ENCODE data around the gene RSAD2. TPM values are rescaled to one million over a fixed set of nuclear protein-coding genes. Genes with fewer than 3 reads are reported as not detected.
A peak's percentile ranks its signal among the peaks of the same experiment; 100 is the strongest.

Gene RSAD2
- total and polyA plus RNA-seq, 2 experiments from 2014 or later: 0.10 TPM; not detected in 1

- TF ChIP-seq REST (IDR thresholded peaks at IDR 0.05; ENCODE audit: unreplicated experiment) (no peak), CREB1 (CRISPR knock-in tag; IDR thresholded peaks at IDR 0.05; ENCODE audit: low read depth) (no peak), ZNF114 (CRISPR knock-in tag; IDR thresholded peaks at IDR 0.05) (no peak)
Measured at GRCh38 chr2:6916736-6917070, 39.1 kb downstream of the RSAD2 start (continued).

- Mint-ChIP-seq H3K4me3 (peak within 1 kb of the TSS; percentile 73), H3K4me1 (peaks cover 30% of the 10 kb centered on the region), H3K27me3 (ENCODE audit: insufficient read depth, low read depth, poor library complexity) (peaks cover 11% of the 10 kb centered on the region), H3K27ac (no peak within 1 kb of the TSS), H3K9me3 (peaks cover 9% of the 10 kb centered on the region; the same call in 2 of the 3 replicates), H3K36me3 (ENCODE audit: low read depth) (peaks cover 4% of the 10 kb centered on the region)
- no peaks in the 10 kb centered on the region for H3F3A ChIP-seq (replicated peaks; ENCODE audit: low read depth)
- H3K4me3 ChIP-seq: peak within 1 kb of the TSS; percentile 67
- TF ChIP-seq POLR2AphosphoS5 (IDR thresholded peaks at IDR 0.05; ENCODE audit: low read depth) (no peak; the same call in 1 of the 2 replicates), CREB1 (CRISPR knock-in tag; IDR thresholded peaks at IDR 0.05; ENCODE audit: low read depth) (peak; percentile 55; the same call in 1 of the 2 replicates), STAT1 (IDR thresholded peaks at IDR 0.05; ENCODE audit: unreplicated experiment) (no peak), CTCF (conservative IDR thresholded peaks at IDR 0.05; ENCODE audit: low read depth in 2 of 2) (peak; percentile 36 to 57)
- H3K27me3 ChIP-seq (ENCODE audit: insufficient read depth): peaks cover 28% of the 10 kb centered on the region
- H3K79me2 ChIP-seq (replicated peaks; ENCODE audit: insufficient read depth): peaks cover 7% of the 10 kb centered on the region; the same call in 1 of the 2 replicates
- no peaks in the 10 kb centered on the region for H4K20me1 ChIP-seq (replicated peaks; ENCODE audit: insufficient read depth)
- no peaks in the 10 kb centered on the region for H3K9me2 ChIP-seq (ENCODE audit: insufficient read depth)
- H3K4me1 ChIP-seq (ENCODE audit: insufficient read depth): peaks cover 8% of the 10 kb centered on the region
- peak within 1 kb of the TSS; percentile 94 for H2AFZ ChIP-seq
- peak; percentile 67 for DNase-seq (ENCODE audit: low spot score)
- no peak within 1 kb of the TSS for H3K27ac ChIP-seq (ENCODE audit: low read depth)
- H3K4me2 ChIP-seq: peak within 1 kb of the TSS; percentile 83
- H3K36me3 ChIP-seq (ENCODE audit: insufficient read depth): no peaks in the 10 kb centered on the region
- peak; percentile 47 for ATAC-seq
Measured at GRCh38 chr2:6917071-6917760, 39.6 kb downstream of the RSAD2 start, which contains the start of gene RNF144A. TSS of gene RNF144A (plus strand) at chr2:6917412. CDS start at chr2:6996927, 79,515 bp downstream.
